Epidermal melanocyte (primary cell): ENCODE measurements around the gene NMRAL1.
A peak's percentile ranks its signal among the peaks of the same experiment; 100 is the strongest.

ENCODE experiments used
- DNase-seq: peaks from one replicate; pipeline ENCODE4 v3.0.0; 2011; ENCODE audit warnings: low spot score; ENCODE audit not compliant: insufficient read length

The NMRAL1 gene

GRCh38 chr16:4474192-4474961, at the start of gene NMRAL1:
Gene NMRAL1, minus strand, starts transcription at chr16:4474625. Its CDS starts 493 bp downstream, at chr16:4474132.
- DNase-seq: peak; percentile 77

- DNase-seq: no peak
Measured at GRCh38 chr16:4523686-4524085, 49.3 kb upstream of the NMRAL1 start.

GRCh38 chr16:4522051-4522581, 47.7 kb upstream of the NMRAL1 start:
- DNase-seq: no peak

- DNase-seq: no peak
Measured at GRCh38 chr16:4520913-4521312, 46.5 kb upstream of the NMRAL1 start.

DNA sequence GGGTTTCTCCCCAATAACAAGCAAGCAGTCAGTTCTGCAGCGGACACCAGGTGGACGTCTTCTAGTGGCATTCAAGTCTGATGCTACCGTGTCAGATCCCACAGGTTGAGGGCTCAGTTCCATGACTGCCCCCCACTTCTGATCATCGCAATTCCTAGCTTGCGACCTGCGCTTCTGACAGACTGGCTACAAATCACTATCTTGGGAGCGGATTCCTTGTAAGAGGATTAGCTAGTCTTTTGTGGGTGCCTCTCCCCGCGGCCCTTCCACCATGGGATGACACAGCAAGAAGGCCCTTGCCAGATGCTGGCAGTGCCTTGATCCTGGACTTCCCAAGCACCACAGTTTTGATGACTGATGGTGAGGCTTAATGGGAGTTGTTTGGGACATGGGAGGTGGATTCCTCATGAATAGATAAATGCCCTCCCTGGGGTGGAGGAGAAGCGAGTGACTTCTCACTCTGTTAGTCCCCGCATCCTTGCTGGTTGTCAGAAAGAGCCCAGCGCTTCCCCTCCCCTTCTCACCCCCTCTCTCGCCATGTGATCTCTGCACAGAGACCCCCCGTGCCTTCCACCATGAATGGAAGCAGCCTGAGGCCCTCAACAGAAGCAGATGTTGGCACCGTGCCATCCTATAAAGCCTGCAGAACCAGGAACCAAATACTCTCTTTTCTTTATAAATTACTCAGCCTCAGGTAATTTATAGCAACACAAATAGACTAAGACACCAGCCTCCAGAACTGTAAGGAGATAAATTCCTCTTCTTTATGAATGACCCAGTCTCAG, 45.0 kb upstream of the NMRAL1 start:
- DNase-seq: no peak

DNA sequence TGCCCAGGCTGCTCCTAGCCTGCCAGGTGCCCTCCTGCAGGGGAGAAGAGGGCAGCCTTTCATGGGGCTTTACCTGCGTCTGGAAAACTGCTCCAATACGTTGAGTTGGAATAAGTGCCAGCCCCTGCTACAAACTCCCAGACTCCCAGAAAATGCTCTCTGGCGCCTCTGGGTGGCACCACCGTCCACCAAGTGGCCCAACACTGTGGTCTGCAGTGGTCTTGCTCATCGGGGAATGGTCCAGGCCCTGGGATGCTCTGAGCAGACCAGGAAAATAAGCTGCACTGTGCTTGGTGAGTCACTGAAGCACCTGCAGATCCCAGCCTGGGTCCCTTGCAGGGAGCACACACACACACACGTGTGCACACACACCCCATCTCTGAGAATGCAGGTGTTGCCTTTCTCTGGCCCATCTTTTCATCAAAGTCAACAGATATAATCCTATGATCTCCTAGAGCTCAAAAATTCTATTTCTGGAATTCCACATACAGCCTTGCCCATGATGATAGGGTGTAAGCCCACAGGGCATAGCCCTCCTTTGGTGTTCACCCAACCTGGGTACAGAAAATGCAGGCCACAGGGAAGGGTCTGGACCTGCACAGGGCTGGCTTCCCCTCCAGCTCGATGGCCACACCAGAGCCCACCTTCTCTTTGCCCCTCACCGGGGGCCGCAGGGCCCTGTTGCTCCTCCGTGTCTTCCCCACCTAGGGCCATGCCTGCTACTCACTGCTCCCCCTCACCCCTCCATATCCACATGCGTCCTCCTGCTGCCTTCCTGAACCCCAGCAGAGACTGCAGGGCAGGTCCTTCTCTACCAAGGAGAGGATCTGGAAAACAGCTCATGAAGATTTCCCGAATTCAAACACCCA, 43.6 kb upstream of the NMRAL1 start:
- no peak for DNase-seq

- DNase-seq: peak; percentile 52
Measured at GRCh38 chr16:4515611-4516233, 41.3 kb upstream of the NMRAL1 start.

- DNase-seq: no peak
Measured at GRCh38 chr16:4514606-4515005, 40.2 kb upstream of the NMRAL1 start.

DNA sequence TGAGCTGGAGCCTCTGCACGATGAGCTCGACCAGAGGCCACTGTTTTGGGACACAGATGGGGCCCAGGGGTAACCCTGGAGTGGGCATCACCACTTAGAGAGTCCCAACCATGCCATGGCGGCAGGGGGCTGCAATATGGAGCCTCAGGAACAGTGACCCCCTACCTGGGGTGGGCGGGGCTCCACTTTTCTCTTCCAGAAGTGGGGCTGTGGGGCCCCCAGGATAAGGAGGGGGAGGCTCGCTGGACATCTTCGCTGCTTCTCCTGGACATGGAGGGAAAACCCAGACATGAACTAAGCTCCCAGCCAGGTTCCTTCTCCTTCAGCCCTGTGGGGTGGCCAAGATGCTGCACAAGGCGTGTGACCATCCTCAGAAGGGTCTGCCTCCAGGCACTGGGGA, 39.5 kb upstream of the NMRAL1 start:
- no peak for DNase-seq

DNA sequence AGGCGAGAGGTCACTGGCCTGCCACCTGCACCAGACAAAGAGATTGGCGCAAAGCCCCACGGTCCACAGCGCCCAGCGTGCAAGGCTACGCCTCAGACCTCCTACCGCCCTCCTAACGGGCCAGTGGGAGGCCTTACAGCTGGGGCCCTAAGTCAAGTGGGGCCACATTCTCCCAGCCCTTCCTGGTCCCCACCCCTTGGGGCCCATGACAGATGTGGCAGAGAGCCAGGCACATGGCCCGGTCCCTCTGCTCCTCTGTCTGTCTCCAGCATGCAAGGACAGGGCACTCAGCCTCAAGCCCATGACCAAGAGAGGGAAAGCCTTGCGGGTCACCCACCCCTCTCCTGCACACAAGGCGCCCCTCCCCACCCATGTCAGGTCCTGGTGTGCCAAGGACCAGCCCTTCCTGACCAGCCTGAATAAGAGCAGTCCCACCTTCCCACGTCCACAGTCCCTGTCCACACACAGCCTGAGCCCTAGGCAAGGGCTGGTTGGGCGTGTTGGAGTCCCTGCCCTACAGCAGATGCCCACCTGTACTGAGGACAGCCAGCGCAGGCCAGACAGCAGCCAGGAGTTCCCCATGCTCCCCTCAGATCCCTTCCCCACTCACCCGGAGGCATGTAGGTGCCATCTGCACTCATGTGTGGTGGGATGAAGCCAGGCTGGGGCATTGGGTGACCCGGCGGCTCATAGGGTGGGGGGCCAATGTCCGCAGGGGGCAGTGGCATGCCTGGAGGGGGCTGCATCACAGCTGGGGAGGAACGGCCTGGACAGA, 38.8 kb upstream of the NMRAL1 start:
- no peak for DNase-seq

GRCh38 chr16:4512473-4512872, 38.0 kb upstream of the NMRAL1 start:
- no peak for DNase-seq

GRCh38 chr16:4511441-4512082, 37.1 kb upstream of the NMRAL1 start:
- DNase-seq: no peak

GRCh38 chr16:4510747-4511426, 36.5 kb upstream of the NMRAL1 start:
- no peak for DNase-seq

DNA sequence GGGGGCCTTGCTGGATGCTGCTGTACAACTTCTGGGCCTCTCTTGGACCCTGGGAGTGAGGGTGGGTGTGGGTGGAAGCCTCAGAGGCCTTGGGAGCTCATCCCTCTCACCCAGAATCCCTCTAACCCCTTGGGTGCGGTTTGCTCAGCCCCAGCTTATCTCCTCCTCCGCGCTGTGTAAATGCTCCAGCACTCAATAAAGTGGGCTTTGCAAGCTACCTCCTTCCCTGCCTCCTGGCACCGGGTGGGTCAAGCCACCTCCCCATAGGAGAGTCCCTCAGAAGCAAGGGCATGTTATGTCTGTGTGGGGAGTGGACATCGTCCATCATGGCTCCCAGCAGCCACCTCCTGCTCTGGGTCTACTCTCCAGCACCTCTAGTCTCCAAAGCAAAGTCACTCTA, 35.7 kb upstream of the NMRAL1 start:
- no peak for DNase-seq

DNA sequence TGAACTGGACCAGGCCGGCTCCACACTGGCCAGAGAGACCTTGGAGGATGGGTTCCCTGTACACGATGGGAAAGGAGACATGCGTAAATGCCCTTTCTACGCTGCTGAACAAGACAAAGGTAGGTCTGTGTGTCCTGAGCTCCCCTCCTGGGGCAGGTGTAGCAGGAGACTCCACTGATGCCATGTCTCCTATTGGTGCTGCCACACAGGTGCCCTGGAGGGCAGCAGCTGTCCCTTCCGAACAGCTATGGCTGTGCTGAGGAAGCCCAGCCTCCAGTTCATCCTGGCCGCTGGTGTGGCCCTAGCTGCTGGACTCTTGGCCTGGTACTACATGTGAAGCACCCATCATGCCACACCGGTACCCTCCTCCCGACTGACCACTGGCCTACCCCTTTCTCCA, 35.0 kb upstream of the NMRAL1 start:
- DNase-seq: no peak

DNA sequence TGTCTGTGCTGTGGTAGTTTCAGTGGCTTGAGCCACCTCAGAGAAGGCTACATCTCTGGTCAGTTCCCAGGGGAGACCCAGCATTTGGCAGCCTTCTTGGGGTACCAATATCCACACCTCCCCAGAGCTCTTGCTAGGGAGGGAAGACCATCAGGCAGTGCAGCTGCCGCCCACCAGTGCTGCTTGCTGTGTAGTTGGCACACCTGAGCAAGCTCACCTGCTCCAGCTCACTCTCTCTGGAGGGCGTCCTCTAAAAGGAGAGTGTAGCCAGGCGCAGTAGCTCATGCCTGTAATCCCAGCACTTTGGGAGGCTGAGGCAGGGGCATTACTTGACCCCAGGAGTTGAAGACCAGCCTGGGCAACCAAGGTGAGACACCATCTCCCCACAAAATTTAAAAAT, 34.4 kb upstream of the NMRAL1 start:
- no peak for DNase-seq

GRCh38 chr16:4507588-4508345, 33.3 kb upstream of the NMRAL1 start:
- DNase-seq: no peak

- peak; percentile 75 for DNase-seq
Measured at GRCh38 chr16:4506450-4506849, 32.0 kb upstream of the NMRAL1 start.
